Natural killer cell (primary cell): ENCODE data around the gene XIRP2. TPM values are rescaled to one million over a fixed set of nuclear protein-coding genes. Genes with fewer than 3 reads are reported as not detected.

ENCODE experiments used
- ATAC-seq, 3 donors: fragments of 150-1000 bp in 2 of 3; fragments of 200-7000 bp in 1 of 3; cut with Tn5 transposase; 1 replicate in 1 of 3; 2 replicates in 2 of 3; pipeline ENCODE4 v1.10.0; 2021; ENCODE audit warnings: mild to moderate bottlenecking in 2 of 3, moderate library complexity in 2 of 3
- DNase-seq, 2 donors: peaks; one replicate each; pipeline versions ENCODE4 v3.0.0 to v3.0.0-alpha.2; 2013 to 2021; ENCODE audit warnings: mixed read lengths in 1 of 2
- H3K27ac ChIP-seq: one replicate; pipeline ENCODE4 v1.5.1; 2013; ENCODE audit warnings: mild to moderate bottlenecking, low read length
- H3K27me3 ChIP-seq: one replicate; pipeline ENCODE4 v1.6.1; 2013; ENCODE audit warnings: low read length; ENCODE audit not compliant: control insufficient read depth, insufficient read depth
- H3K36me3 ChIP-seq: one replicate; pipeline ENCODE4 v1.6.1; 2013; ENCODE audit warnings: low read length; ENCODE audit not compliant: control insufficient read depth, insufficient read depth
- H3K4me1 ChIP-seq: one replicate; pipeline ENCODE4 v1.6.1; 2013; ENCODE audit warnings: low read length; ENCODE audit not compliant: control insufficient read depth, insufficient read depth
- H3K4me3 ChIP-seq: one replicate; pipeline ENCODE4 v1.5.1; 2013; ENCODE audit warnings: low read length
- H3K9me3 ChIP-seq: one replicate; pipeline ENCODE4 v1.6.1; 2013; ENCODE audit warnings: low read length; ENCODE audit not compliant: control insufficient read depth, insufficient read depth
- H3K27ac Mint-ChIP-seq, 2 donors: one replicate each; pipeline ENCODE4 v1.8.0; 2022; ENCODE audit warnings: mild to moderate bottlenecking in 2 of 2, mixed read lengths in 2 of 2, moderate library complexity in 1 of 2
- H3K27me3 Mint-ChIP-seq, 2 donors: one replicate each; pipeline ENCODE4 v1.8.0; 2022; ENCODE audit warnings: low read depth in 2 of 2, mixed read lengths in 2 of 2
- H3K36me3 Mint-ChIP-seq: one replicate; pipeline ENCODE4 v1.8.0; 2022; ENCODE audit warnings: mixed read lengths
- H3K4me1 Mint-ChIP-seq, 2 donors: one replicate each; pipeline ENCODE4 v1.8.0; 2022; ENCODE audit warnings: mixed read lengths in 2 of 2
- H3K4me3 Mint-ChIP-seq: one replicate; pipeline ENCODE4 v1.8.0; 2022; ENCODE audit warnings: mild to moderate bottlenecking, moderate library complexity, mixed read lengths
- H3K9me3 Mint-ChIP-seq, 2 donors: one replicate each; pipeline ENCODE4 v1.8.0; 2022; ENCODE audit warnings: mixed read lengths in 2 of 2
- CTCF ChIP-seq: fragments of 200-600 bp; IDR thresholded peaks from one replicate; pipeline ENCODE4 v1.8.0; 2022; ENCODE audit warnings: antibody characterized with exemption
- WGBS: methylation state at CpG from one replicate; pipeline ENCODE4 v1.1.7; 2013; ENCODE audit warnings: missing lambda C conversion rate; ENCODE audit not compliant: insufficient coverage; 5-methylcytosine and 5-hydroxymethylcytosine counted together
- intact Hi-C: fragments of 100-400 bp; cut with micrococcal nuclease; formaldehyde crosslinking; loops from one replicate; pipeline ENCODE4 v1.14.2; 2022
- total RNA-seq, 4 donors: library from RNA; stranded (reverse); fragments of 120-200 nt in 1 of 4; gene quantifications; one replicate each; pipeline versions ENCODE4 v1.2.3 to v1.2.4, GENCODE V29; 2013 to 2022

Gene XIRP2
- total RNA-seq, 3 donors from 2014 or later (not counting 1 experiment from before 2014, with no cell fraction given): 0.16 TPM; not detected in 2

GRCh38 chr2:166959556-166959955 is 71.3 kb downstream of the XIRP2 start:
- H3K27ac ChIP-seq: no peak overlapping the region
- H3K4me1 ChIP-seq: no peaks in the 10 kb centered on the region
- ATAC-seq (no peak), DNase-seq (no peak)
- Mint-ChIP-seq H3K27ac (no peak overlapping the region), H3K9me3 (peaks cover 13 to 17% of the 10 kb centered on the region in 2 donors), H3K4me1 (no peaks in the 10 kb centered on the region), H3K36me3 (no peaks in the 10 kb centered on the region), H3K27me3 (no peaks in the 10 kb centered on the region), H3K4me3 (no peak overlapping the region)
- no peaks in the 10 kb centered on the region for H3K27me3 ChIP-seq
- H3K36me3 ChIP-seq: no peaks in the 10 kb centered on the region
- WGBS: 50% methylated on average over 1 of the region's 1 CpG
- no peak for TF ChIP-seq CTCF
- H3K9me3 ChIP-seq: no peaks in the 10 kb centered on the region
- H3K4me3 ChIP-seq: no peak overlapping the region
- intact Hi-C loops: no loop called here

- no peak for ATAC-seq
- no peaks in the 10 kb centered on the region for H3K36me3 Mint-ChIP-seq
- Histone ChIP-seq H3K36me3 (no peaks in the 10 kb centered on the region), H3K9me3 (peaks cover 4% of the 10 kb centered on the region), H3K27me3 (no peaks in the 10 kb centered on the region), H3K4me3 (no peak overlapping the region), H3K27ac (no peak overlapping the region), H3K4me1 (no peaks in the 10 kb centered on the region)
- H3K9me3 Mint-ChIP-seq: peaks cover 12 to 14% of the 10 kb centered on the region in 2 donors
- TF ChIP-seq CTCF: no peak
- 79% methylated on average over 2 of the region's 2 CpGs for WGBS
- H3K4me3 Mint-ChIP-seq: no peak overlapping the region
- H3K4me1 Mint-ChIP-seq: no peaks in the 10 kb centered on the region
- no peak for DNase-seq
- intact Hi-C loops: no loop called here
- H3K27me3 Mint-ChIP-seq: no peaks in the 10 kb centered on the region
- no peak overlapping the region for H3K27ac Mint-ChIP-seq
Observed at GRCh38 chr2:166960702-166961270, 72.5 kb downstream of the XIRP2 start.

GRCh38 chr2:166961933-166962332 is 73.7 kb downstream of the XIRP2 start:
- ATAC-seq (no peak), DNase-seq (no peak)
- no peak overlapping the region for H3K27ac ChIP-seq
- H3K4me1 ChIP-seq: no peaks in the 10 kb centered on the region
- H3K36me3 ChIP-seq: no peaks in the 10 kb centered on the region
- Mint-ChIP-seq H3K9me3 (peaks cover 13 to 17% of the 10 kb centered on the region in 2 donors), H3K27me3 (no peaks in the 10 kb centered on the region), H3K27ac (no peak overlapping the region), H3K36me3 (no peaks in the 10 kb centered on the region), H3K4me1 (no peaks in the 10 kb centered on the region), H3K4me3 (no peak overlapping the region)
- TF ChIP-seq CTCF: no peak
- 100% methylated on average over 1 of the region's 1 CpG for WGBS
- no peak overlapping the region for H3K4me3 ChIP-seq
- intact Hi-C loops: no loop called here
- peaks cover 4% of the 10 kb centered on the region for H3K9me3 ChIP-seq
- no peaks in the 10 kb centered on the region for H3K27me3 ChIP-seq

- H3K9me3 Mint-ChIP-seq: peaks cover 9 to 10% of the 10 kb centered on the region in 2 donors
- no peak overlapping the region for H3K27ac Mint-ChIP-seq
- Histone ChIP-seq H3K4me1 (no peaks in the 10 kb centered on the region), H3K9me3 (peaks cover 4% of the 10 kb centered on the region), H3K4me3 (no peak overlapping the region), H3K27ac (no peak overlapping the region), H3K36me3 (no peaks in the 10 kb centered on the region), H3K27me3 (no peaks in the 10 kb centered on the region)
- no CpG with 5 or more reads among the region's 2 CpGs for WGBS
- ATAC-seq (no peak), DNase-seq (no peak)
- intact Hi-C loops: no loop called here
- no peaks in the 10 kb centered on the region for H3K4me1 Mint-ChIP-seq
- H3K36me3 Mint-ChIP-seq: no peaks in the 10 kb centered on the region
- no peak for TF ChIP-seq CTCF
- no peak overlapping the region for H3K4me3 Mint-ChIP-seq
- H3K27me3 Mint-ChIP-seq: no peaks in the 10 kb centered on the region
Observed at GRCh38 chr2:166969486-166969885, 81.2 kb downstream of the XIRP2 start.
